NCI-H748 (cell line): ENCODE results near the gene FCGR3A.
A peak's percentile ranks its signal among the peaks of the same experiment; 100 is the strongest.

ENCODE experiments used
- DNase-seq: peaks from one replicate; lab custom pipeline; 2025; ENCODE audit not compliant: unreplicated experiment; lab: John Stamatoyannopoulos, UW

FCGR3A gene

DNA sequence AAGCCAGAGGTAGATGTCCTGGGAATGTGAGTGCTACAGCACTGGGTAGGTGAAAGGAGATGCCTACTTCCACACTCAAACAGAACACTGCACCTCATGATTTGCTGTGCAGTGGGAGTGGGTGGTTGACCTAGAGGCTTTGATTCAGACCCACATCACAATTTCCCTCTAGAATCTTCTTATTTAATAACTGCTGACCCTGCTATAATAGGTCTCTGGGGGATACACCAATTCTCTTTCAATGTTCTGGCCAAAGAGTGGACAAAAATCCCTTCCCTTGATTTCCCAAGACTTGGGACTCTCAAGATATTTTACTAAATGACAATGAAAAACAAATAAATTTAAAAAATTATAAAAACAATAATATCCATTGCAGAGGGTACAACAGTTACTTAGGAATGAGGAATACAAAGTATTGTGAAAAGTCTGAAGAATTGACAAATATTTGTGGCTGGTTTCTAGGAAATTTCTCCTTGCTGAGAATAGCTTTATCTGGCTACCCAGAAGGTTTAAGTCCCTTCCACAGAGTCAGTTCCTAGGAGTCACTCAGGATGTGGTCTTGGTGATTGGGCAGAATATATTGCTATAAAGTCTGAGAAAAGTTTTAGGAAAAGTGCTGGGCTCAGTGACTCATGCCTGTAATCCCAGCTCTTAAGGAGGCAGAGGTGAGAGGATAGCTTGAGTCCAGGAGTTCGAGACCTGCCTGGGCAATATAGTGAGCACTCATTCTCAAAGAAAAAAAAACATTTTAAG, 46.8 kb downstream of the FCGR3A start:
- no peak for DNase-seq

- DNase-seq: peak; percentile 91
Observed at GRCh38 chr1:161502181-161502580, 47.4 kb downstream of the FCGR3A start.

DNA sequence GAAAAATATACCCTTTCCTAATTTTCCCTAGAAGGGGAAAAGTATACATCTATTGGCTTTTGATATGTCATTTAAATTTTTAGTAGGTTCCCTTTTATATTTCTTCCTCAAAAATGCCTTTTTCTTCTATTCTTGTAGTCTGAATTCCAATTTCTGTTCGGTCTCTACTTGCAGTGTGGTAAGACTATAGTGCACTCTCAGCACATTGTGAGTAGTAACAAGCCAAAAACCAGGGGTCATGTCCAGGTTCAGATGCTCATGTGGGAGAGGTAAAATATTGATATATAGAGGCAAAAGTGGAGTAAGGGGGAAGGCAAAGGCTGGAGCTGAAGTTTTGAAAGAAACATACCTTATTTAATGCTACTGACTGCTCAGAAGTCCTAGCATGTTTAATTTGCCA, 48.4 kb downstream of the FCGR3A start:
- no peak for DNase-seq

DNA sequence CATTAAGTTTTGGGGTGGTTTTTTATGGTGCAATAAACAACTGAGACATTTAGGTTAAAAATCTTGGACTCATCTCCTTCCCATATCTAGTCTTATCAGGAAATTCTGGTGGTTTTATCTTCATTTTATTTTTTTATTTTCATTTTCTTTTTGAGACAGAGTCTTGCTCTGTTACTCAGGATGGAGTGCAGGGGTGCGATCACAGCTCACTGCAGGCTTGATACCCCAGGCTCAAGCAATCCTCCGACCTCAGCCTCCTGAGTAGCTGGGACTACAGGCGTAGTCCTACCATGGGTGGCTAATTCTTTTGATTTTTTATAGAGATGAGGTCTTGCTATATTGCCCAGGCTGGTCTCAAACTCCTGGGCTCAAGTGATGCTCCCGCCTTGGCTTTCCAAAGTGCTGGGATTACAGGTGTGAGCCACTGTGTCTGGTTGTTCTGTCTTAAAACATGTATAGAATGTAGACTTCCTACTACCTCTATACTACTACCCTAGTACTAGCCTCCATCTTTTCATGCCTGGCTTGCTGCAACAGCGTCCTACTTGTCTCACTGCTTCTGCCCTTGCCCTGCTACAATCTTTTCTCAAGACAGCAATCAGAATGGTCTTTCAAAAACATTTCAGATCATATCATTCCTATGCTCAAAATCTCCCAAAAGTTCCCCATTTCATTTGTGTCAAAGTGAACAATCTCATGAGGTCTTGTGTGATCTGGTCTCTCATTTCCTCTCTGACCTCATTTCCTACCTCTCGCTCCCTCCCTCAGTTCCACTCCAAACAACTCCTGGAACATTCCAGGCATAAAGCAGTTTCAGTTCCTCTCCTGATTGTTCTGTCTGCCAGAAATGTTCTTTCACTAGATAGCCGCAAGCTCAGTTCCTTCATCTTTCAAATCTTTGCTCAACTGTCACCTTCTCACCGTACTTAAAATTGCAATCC, 50.2 kb downstream of the FCGR3A start:
- no peak for DNase-seq

GRCh38 chr1:161498646-161499045, 51.0 kb downstream of the FCGR3A start:
- no peak for DNase-seq

- no peak for DNase-seq
Observed at GRCh38 chr1:161497961-161498360, 51.7 kb downstream of the FCGR3A start.

GRCh38 chr1:161495490-161495889, 54.1 kb downstream of the FCGR3A start:
- no peak for DNase-seq

DNA sequence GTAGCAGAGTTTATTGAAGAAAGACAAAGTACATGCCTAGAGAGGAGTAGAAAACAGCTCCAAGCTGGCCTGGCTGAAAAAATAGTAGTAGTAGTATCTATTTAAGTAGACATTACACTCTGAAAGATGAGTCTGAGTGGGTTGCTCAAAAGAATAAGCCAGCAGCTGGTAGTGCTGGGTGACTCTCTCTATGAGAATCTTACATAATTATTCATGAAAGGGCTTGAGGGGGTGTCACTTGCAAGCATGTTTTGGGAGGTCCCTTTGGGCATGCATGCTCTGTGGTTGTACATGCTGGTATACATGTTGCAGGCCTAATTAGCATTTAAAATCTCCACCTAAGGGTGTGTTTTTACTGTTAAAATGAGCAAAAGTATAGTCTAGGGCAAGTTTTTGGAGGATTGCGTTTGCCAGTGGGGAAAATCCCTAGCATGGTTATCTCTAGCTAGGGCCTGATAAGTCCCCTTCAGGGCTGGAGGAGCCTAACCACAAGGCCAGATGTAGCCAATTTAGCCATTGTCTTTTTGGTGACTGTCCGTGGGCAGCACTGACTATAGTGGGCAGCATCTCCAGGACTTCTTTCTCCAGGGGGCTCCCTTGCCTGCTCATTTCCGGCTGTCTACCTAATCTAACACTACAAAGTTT, 55.4 kb downstream of the FCGR3A start:
- DNase-seq: no peak

GRCh38 chr1:161492827-161493226, 56.8 kb downstream of the FCGR3A start:
- no peak for DNase-seq
